ENCODE results near the gene ERMP1. TPM values are rescaled to one million over a fixed set of nuclear protein-coding genes. Genes with fewer than 3 reads are reported as not detected.

ERMP1 gene
- polyA plus RNA-seq, 1 donor from 2014 or later, result 7.8 TPM

DNA sequence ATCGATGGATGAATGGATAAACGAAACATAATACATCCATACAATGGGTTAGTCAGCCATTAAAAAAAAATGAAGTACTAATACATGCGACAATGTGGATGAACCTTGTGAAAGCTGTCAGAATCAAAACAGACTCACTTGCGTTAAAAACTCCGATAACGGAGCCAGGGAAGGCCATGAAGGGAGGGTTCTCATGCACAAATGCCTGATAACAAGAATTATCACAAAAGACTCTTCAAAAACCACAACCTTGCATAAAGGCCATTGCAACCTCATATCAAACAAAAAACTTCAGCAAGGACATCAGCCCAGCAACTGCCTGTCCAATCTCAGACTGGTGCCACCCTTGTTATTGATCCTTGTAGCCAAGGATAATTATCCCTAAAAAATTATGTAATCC lies 13.7 kb downstream of the ERMP1 start:
- no peaks in the 10 kb centered on the region for H4K20me1 ChIP-seq (ENCODE audit: insufficient read depth)
- H3K9me3 ChIP-seq (ENCODE audit: low read length), result no peaks in the 10 kb centered on the region
- no peaks in the 10 kb centered on the region for H3F3A ChIP-seq (ENCODE audit: insufficient read depth, low read length, poor library complexity, severe bottlenecking)

GRCh38 chr9:5818424-5819142 lies 14.3 kb downstream of the ERMP1 start:
- H3K27ac ChIP-seq (ENCODE audit: low read length), result no peak overlapping the region
- no peak overlapping the region for H3K9ac ChIP-seq (ENCODE audit: low read length)
- TF ChIP-seq, protein P1, sequence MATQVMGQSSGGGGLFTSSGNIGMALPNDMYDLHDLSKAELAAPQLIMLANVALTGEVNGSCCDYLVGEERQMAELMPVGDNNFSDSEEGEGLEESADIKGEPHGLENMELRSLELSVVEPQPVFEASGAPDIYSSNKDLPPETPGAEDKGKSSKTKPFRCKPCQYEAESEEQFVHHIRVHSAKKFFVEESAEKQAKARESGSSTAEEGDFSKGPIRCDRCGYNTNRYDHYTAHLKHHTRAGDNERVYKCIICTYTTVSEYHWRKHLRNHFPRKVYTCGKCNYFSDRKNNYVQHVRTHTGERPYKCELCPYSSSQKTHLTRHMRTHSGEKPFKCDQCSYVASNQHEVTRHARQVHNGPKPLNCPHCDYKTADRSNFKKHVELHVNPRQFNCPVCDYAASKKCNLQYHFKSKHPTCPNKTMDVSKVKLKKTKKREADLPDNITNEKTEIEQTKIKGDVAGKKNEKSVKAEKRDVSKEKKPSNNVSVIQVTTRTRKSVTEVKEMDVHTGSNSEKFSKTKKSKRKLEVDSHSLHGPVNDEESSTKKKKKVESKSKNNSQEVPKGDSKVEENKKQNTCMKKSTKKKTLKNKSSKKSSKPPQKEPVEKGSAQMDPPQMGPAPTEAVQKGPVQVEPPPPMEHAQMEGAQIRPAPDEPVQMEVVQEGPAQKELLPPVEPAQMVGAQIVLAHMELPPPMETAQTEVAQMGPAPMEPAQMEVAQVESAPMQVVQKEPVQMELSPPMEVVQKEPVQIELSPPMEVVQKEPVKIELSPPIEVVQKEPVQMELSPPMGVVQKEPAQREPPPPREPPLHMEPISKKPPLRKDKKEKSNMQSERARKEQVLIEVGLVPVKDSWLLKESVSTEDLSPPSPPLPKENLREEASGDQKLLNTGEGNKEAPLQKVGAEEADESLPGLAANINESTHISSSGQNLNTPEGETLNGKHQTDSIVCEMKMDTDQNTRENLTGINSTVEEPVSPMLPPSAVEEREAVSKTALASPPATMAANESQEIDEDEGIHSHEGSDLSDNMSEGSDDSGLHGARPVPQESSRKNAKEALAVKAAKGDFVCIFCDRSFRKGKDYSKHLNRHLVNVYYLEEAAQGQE (IDR thresholded peaks at IDR 0.05; ENCODE audit: borderline replicate concordance), result no peak
- TF ChIP-seq, protein P2, sequence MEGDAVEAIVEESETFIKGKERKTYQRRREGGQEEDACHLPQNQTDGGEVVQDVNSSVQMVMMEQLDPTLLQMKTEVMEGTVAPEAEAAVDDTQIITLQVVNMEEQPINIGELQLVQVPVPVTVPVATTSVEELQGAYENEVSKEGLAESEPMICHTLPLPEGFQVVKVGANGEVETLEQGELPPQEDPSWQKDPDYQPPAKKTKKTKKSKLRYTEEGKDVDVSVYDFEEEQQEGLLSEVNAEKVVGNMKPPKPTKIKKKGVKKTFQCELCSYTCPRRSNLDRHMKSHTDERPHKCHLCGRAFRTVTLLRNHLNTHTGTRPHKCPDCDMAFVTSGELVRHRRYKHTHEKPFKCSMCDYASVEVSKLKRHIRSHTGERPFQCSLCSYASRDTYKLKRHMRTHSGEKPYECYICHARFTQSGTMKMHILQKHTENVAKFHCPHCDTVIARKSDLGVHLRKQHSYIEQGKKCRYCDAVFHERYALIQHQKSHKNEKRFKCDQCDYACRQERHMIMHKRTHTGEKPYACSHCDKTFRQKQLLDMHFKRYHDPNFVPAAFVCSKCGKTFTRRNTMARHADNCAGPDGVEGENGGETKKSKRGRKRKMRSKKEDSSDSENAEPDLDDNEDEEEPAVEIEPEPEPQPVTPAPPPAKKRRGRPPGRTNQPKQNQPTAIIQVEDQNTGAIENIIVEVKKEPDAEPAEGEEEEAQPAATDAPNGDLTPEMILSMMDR (IDR thresholded peaks at IDR 0.05; ENCODE audit: poor library complexity, severe bottlenecking), result no peak
- TF ChIP-seq POLR2AphosphoS5 (IDR thresholded peaks at IDR 0.05) (no peak), EZH2 (IDR thresholded peaks at IDR 0.05; ENCODE audit: borderline replicate concordance, insufficient read depth, low read length, poor library complexity, severe bottlenecking) (no peak), SMC3 (conservative IDR thresholded peaks at IDR 0.05; ENCODE audit: poor library complexity) (no peak), TAF1 (IDR thresholded peaks at IDR 0.05; ENCODE audit: low read depth) (no peak), MXI1 (conservative IDR thresholded peaks at IDR 0.05; ENCODE audit: poor library complexity, severe bottlenecking) (no peak), RAD21 (conservative IDR thresholded peaks at IDR 0.05) (no peak), EP300 (conservative IDR thresholded peaks at IDR 0.05; ENCODE audit: poor library complexity, severe bottlenecking) (no peak)
- H2AFZ ChIP-seq (ENCODE audit: low read depth, low read length), result no peak overlapping the region
- H3K27me3 ChIP-seq (ENCODE audit: insufficient read depth, low read depth, low read length), result no peaks in the 10 kb centered on the region
- no peaks in the 10 kb centered on the region for H3K36me3 ChIP-seq (ENCODE audit: insufficient read depth, low read length)
- no peaks in the 10 kb centered on the region for H3K79me2 ChIP-seq (replicated peaks; ENCODE audit: insufficient read depth, low read length)
- no peaks in the 10 kb centered on the region for H4K20me1 ChIP-seq (ENCODE audit: insufficient read depth)
- H3K9me3 ChIP-seq (ENCODE audit: low read length), result no peaks in the 10 kb centered on the region
- H3K4me3 ChIP-seq (ENCODE audit: low read length), result no peak overlapping the region
- H3F3A ChIP-seq (ENCODE audit: insufficient read depth, low read length, poor library complexity, severe bottlenecking), result no peaks in the 10 kb centered on the region
- no peaks in the 10 kb centered on the region for H3K9me2 ChIP-seq (ENCODE audit: insufficient read depth, low read length)
- no peak overlapping the region for H3K4me2 ChIP-seq (ENCODE audit: low read length)

More for the DNA sequence above, 13.7 kb downstream of the ERMP1 start:
- TF ChIP-seq POLR2AphosphoS5 (IDR thresholded peaks at IDR 0.05) (no peak), EP300 (conservative IDR thresholded peaks at IDR 0.05; ENCODE audit: poor library complexity, severe bottlenecking) (no peak), RAD21 (conservative IDR thresholded peaks at IDR 0.05) (no peak), EZH2 (IDR thresholded peaks at IDR 0.05; ENCODE audit: borderline replicate concordance, insufficient read depth, low read length, poor library complexity, severe bottlenecking) (no peak), TAF1 (IDR thresholded peaks at IDR 0.05; ENCODE audit: low read depth) (no peak)
- TF ChIP-seq, protein P1 (IDR thresholded peaks at IDR 0.05; ENCODE audit: borderline replicate concordance), result no peak
- Histone ChIP-seq H3K4me3 (ENCODE audit: low read length) (no peak overlapping the region), H3K9ac (ENCODE audit: low read length) (no peak overlapping the region), H3K36me3 (ENCODE audit: insufficient read depth, low read length) (no peaks in the 10 kb centered on the region), H3K27me3 (ENCODE audit: insufficient read depth, low read depth, low read length) (no peaks in the 10 kb centered on the region), H3K9me2 (ENCODE audit: insufficient read depth, low read length) (no peaks in the 10 kb centered on the region), H2AFZ (ENCODE audit: low read depth, low read length) (no peak overlapping the region), H3K4me2 (ENCODE audit: low read length) (no peak overlapping the region), H3K27ac (ENCODE audit: low read length) (no peak overlapping the region), H3K79me2 (replicated peaks; ENCODE audit: insufficient read depth, low read length) (no peaks in the 10 kb centered on the region)
